ENCODE measurements around the gene PIK3CB.

The PIK3CB gene

GRCh38 chr3:138867996-138868395, 33.3 kb upstream of the PIK3CB start:
- ChIA-PET CTCF (no interaction called here), POLR2A (no interaction called here)
- H3K4me3 ChIP-seq (ENCODE audit: low read depth, low read length), result no peak overlapping the region
- no peaks in the 10 kb centered on the region for H3K9me3 ChIP-seq (ENCODE audit: control insufficient read depth, insufficient read depth, low read depth, low read length)
- H3K36me3 ChIP-seq (ENCODE audit: control insufficient read depth in 2 of 2, insufficient read depth in 1 of 2, low read length in 2 of 2), result no peaks in the 10 kb centered on the region
- no peak overlapping the region for H3K27ac ChIP-seq (ENCODE audit: extremely low read depth, low read depth, low read length)
- no peak for TF ChIP-seq ZNF214 (tag by site-specific recombination; IDR thresholded peaks at IDR 0.05; ENCODE audit: borderline replicate concordance)
- TF ChIP-seq ZNF518A (tag by site-specific recombination; conservative IDR thresholded peaks at IDR 0.05; ENCODE audit: low read depth), result no peak
- no peak for TF ChIP-seq ZNF544 (tag by site-specific recombination; IDR thresholded peaks at IDR 0.05)
- no peak for TF ChIP-seq ZNF138 (tag by site-specific recombination; IDR thresholded peaks at IDR 0.05; ENCODE audit: borderline replicate concordance)
- no peak for TF ChIP-seq ZNF274 (IDR thresholded peaks at IDR 0.05; ENCODE audit: low read length)
- TF ChIP-seq ZNF274 (tag by site-specific recombination; IDR thresholded peaks at IDR 0.05; ENCODE audit: borderline replicate concordance), result no peak
- TF ChIP-seq ZNF747 (tag by site-specific recombination; IDR thresholded peaks at IDR 0.05), result no peak
- no peak for TF ChIP-seq ZNF280C (tag by site-specific recombination; IDR thresholded peaks at IDR 0.05)
- TF ChIP-seq GFI1B (tag by site-specific recombination; IDR thresholded peaks at IDR 0.05), result no peak
- TF ChIP-seq ZNF184 (tag by site-specific recombination; IDR thresholded peaks at IDR 0.05), result no peak
- TF ChIP-seq ZNF155 (tag by site-specific recombination; IDR thresholded peaks at IDR 0.05), result no peak
- TF ChIP-seq ZBTB48 (tag by site-specific recombination; IDR thresholded peaks at IDR 0.05), result no peak
- no peaks in the 10 kb centered on the region for H3K4me1 ChIP-seq (ENCODE audit: control insufficient read depth, insufficient read depth, low read length)

- Histone ChIP-seq H3K9me3 (ENCODE audit: control insufficient read depth, insufficient read depth, low read depth, low read length) (no peaks in the 10 kb centered on the region), H3K4me1 (ENCODE audit: control insufficient read depth, insufficient read depth, low read length) (no peaks in the 10 kb centered on the region), H3K27ac (ENCODE audit: extremely low read depth, low read depth, low read length) (no peak overlapping the region), H3K36me3 (ENCODE audit: control insufficient read depth in 2 of 2, insufficient read depth in 1 of 2, low read length in 2 of 2) (no peaks in the 10 kb centered on the region), H3K4me3 (ENCODE audit: low read depth, low read length) (no peak overlapping the region)
- no peak for TF ChIP-seq ZNF664 (tag by site-specific recombination; IDR thresholded peaks at IDR 0.05)
- TF ChIP-seq ZNF76 (tag by site-specific recombination; IDR thresholded peaks at IDR 0.05; ENCODE audit: borderline replicate concordance, low read depth), result no peak
- no peak for TF ChIP-seq ZNF404 (tag by site-specific recombination; IDR thresholded peaks at IDR 0.05)
- TF ChIP-seq, protein P1, sequence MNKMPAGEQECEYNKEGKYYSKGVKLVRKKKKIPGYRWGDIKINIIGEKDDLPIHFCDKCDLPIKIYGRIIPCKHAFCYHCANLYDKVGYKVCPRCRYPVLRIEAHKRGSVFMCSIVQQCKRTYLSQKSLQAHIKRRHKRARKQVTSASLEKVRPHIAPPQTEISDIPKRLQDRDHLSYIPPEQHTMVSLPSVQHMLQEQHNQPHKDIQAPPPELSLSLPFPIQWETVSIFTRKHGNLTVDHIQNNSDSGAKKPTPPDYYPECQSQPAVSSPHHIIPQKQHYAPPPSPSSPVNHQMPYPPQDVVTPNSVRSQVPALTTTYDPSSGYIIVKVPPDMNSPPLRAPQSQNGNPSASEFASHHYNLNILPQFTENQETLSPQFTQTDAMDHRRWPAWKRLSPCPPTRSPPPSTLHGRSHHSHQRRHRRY (tag by site-specific recombination; IDR thresholded peaks at IDR 0.05), result no peak
- TF ChIP-seq ZNF670 (tag by site-specific recombination; IDR thresholded peaks at IDR 0.05; ENCODE audit: low read depth), result no peak
- TF ChIP-seq, protein P2, sequence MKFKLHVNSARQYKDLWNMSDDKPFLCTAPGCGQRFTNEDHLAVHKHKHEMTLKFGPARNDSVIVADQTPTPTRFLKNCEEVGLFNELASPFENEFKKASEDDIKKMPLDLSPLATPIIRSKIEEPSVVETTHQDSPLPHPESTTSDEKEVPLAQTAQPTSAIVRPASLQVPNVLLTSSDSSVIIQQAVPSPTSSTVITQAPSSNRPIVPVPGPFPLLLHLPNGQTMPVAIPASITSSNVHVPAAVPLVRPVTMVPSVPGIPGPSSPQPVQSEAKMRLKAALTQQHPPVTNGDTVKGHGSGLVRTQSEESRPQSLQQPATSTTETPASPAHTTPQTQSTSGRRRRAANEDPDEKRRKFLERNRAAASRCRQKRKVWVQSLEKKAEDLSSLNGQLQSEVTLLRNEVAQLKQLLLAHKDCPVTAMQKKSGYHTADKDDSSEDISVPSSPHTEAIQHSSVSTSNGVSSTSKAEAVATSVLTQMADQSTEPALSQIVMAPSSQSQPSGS (tag by site-specific recombination; IDR thresholded peaks at IDR 0.05; ENCODE audit: low read depth), result no peak
- ChIA-PET POLR2A (interaction anchor here (1.7 kb wide), 1 partner anchor 14 kb away, joined by 5 read pairs; no protein-coding TSS in a partner anchor), CTCF (interaction anchor here (0.7 kb wide), 1 partner anchor 39 kb away, joined by 3 read pairs; no protein-coding TSS in a partner anchor)
Observed at GRCh38 chr3:138863776-138864113, 29.0 kb upstream of the PIK3CB start.

All from HEK293 (cell line).